Measurements from ENCODE around the gene PVALB. TPM values are rescaled to one million over a fixed set of nuclear protein-coding genes. Genes with fewer than 3 reads are reported as not detected.

The PVALB gene
- total and polyA plus RNA-seq, 2 donors (not counting 3 experiments of a cell fraction or from before 2014, with no cell fraction given) = not detected

DNA sequence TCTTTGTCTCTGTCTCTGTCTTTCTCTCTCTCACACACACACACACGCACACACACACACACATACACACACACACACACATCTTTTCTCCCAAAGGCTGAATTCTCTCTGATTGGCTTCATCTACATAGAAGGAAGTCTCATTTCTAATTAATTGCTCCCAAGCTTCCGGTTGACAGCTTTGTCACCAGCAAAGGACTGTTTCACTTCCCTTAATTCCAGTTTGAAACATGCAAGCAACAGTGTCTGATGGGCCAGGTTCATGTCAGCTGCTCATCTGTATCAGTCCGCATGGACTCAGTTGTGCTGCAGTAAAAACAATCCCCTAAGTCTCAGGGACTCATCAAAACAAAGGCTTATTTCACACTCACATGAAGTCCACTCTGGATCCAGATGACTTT is 16.2 kb upstream of the PVALB start:
- dilution Hi-C loops (cut with MboI; ENCODE audit: extremely low pct_ligation_motif_present, low sequenced_read_pairs) = loop anchor here (10.0 kb wide), 1 partner anchor 58 kb away; the partner anchor contains the start of gene IFT27
- Histone ChIP-seq H3K27me3 (ENCODE audit: control insufficient read depth in 2 of 2, insufficient read depth in 2 of 2, low read length in 2 of 2) (peaks cover 4 to 5% of the 10 kb centered on the region in 2 experiments), H4K20me1 (replicated peaks; ENCODE audit: control insufficient read depth, extremely low read depth, insufficient read depth, low read length) (no peaks in the 10 kb centered on the region), H2AFZ (ENCODE audit: low read depth, low read length) (no peak overlapping the region), H3K27ac (ENCODE audit: insufficient read depth, low read depth, low read length) (no peak overlapping the region), H3K4me3 (replicated peaks in 1 of 3; ENCODE audit: insufficient read depth in 1 of 3, low read depth in 1 of 3, low read length in 3 of 3) (no peak overlapping the region), H3K79me2 (ENCODE audit: control insufficient read depth, insufficient read depth, low read length) (no peaks in the 10 kb centered on the region), H3K4me2 (ENCODE audit: insufficient read depth, low read length) (no peak overlapping the region), H3K9me3 (replicated peaks; ENCODE audit: control insufficient read depth, insufficient read depth, low read length) (no peaks in the 10 kb centered on the region), H3K36me3 (ENCODE audit: control insufficient read depth in 2 of 2, extremely low read depth in 1 of 2, insufficient read depth in 2 of 2, low read length in 2 of 2) (no peaks in the 10 kb centered on the region), H3K9me1 (replicated peaks; ENCODE audit: control insufficient read depth, extremely low read depth, insufficient read depth, low read length) (no peaks in the 10 kb centered on the region), H3K4me1 (ENCODE audit: control insufficient read depth, extremely low read depth, insufficient read depth, low read length) (no peaks in the 10 kb centered on the region), H3K9ac (replicated peaks; ENCODE audit: extremely low read depth, insufficient read depth, low read length) (no peak overlapping the region)
- BruUV-seq (replicated peaks) = no TSS peak
- ChIA-PET POLR2A (no interaction called here), CTCF (interaction anchor here (1.2 kb wide), 1 partner anchor 23 kb away, joined by 4 read pairs; no protein-coding TSS in a partner anchor)
- intact Hi-C loops (cut with micrococcal nuclease) = no loop called here
- DNase-seq (ENCODE audit: low read depth, low spot score) (no peak), FAIRE-seq (no peak)
- no peak for TF ChIP-seq MYC (IDR thresholded peaks at IDR 0.05; ENCODE audit: low read depth, low read length)
- TF ChIP-seq FOS (IDR thresholded peaks at IDR 0.05; ENCODE audit: borderline replicate concordance, insufficient read depth, low read length) = no peak
- TF ChIP-seq, protein P1, sequence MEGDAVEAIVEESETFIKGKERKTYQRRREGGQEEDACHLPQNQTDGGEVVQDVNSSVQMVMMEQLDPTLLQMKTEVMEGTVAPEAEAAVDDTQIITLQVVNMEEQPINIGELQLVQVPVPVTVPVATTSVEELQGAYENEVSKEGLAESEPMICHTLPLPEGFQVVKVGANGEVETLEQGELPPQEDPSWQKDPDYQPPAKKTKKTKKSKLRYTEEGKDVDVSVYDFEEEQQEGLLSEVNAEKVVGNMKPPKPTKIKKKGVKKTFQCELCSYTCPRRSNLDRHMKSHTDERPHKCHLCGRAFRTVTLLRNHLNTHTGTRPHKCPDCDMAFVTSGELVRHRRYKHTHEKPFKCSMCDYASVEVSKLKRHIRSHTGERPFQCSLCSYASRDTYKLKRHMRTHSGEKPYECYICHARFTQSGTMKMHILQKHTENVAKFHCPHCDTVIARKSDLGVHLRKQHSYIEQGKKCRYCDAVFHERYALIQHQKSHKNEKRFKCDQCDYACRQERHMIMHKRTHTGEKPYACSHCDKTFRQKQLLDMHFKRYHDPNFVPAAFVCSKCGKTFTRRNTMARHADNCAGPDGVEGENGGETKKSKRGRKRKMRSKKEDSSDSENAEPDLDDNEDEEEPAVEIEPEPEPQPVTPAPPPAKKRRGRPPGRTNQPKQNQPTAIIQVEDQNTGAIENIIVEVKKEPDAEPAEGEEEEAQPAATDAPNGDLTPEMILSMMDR (IDR thresholded peaks at IDR 0.05; ENCODE audit: extremely low read depth in 1 of 2, insufficient read depth in 1 of 2, low read depth in 1 of 2, low read length in 2 of 2) = no peak
- TF ChIP-seq EZH2 (IDR thresholded peaks at IDR 0.05; ENCODE audit: borderline replicate concordance, low read depth, low read length, severe bottlenecking) = no peak
- no peak for TF ChIP-seq JUN (IDR thresholded peaks at IDR 0.05; ENCODE audit: borderline replicate concordance, insufficient read depth, insufficient read length, low read depth)
- TF ChIP-seq, protein P2, sequence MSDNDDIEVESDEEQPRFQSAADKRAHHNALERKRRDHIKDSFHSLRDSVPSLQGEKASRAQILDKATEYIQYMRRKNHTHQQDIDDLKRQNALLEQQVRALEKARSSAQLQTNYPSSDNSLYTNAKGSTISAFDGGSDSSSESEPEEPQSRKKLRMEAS (IDR thresholded peaks at IDR 0.05; ENCODE audit: insufficient read depth, insufficient read length) = no peak
- TF ChIP-seq POLR2AphosphoS5 (IDR thresholded peaks at IDR 0.05; ENCODE audit: insufficient read depth, low read depth, low read length) = no peak
- no peak for TF ChIP-seq POLR2A (IDR thresholded peaks at IDR 0.05; ENCODE audit: low read depth, low read length)
- no peak for TF ChIP-seq GATA2 (IDR thresholded peaks at IDR 0.05; ENCODE audit: insufficient read depth, insufficient read length, low read depth, low read length)
